Urothelium cell line (cell line): ENCODE data around the gene MRPS33.
"Not testable (repeated sequence)": the region's sequence is repeated elsewhere in the genome, so short reads cannot be mapped to it uniquely, and the experiment has no call there.

Source experiments
- DNase-seq: peaks from one replicate; pipeline ENCODE4 v3.0.0; 2011; ENCODE audit warnings: low spot score, mixed read lengths
- FAIRE-seq: peaks from 2 replicates; lab custom pipeline; 2011; peaks lifted over from hg19 to GRCh38; lab: Jason Lieb, UNC

Gene MRPS33

GRCh38 chr7:141014524-141015395, at the start of gene MRPS33:
TSS of gene MRPS33 (minus strand) at chr7:141014952. CDS start at chr7:141010633, 4,319 bp downstream.
- DNase-seq (peak; percentile 94), FAIRE-seq (no peak)

- FAIRE-seq (no peak), DNase-seq (no peak)
Measured at GRCh38 chr7:141057788-141058187, 43.0 kb upstream of the MRPS33 start.

- DNase-seq (no peak), FAIRE-seq (no peak)
Measured at GRCh38 chr7:141055146-141055545, 40.4 kb upstream of the MRPS33 start.

GRCh38 chr7:141053626-141054025, 38.9 kb upstream of the MRPS33 start:
- no peak for DNase-seq
- no peak for FAIRE-seq

- FAIRE-seq (no peak), DNase-seq (no peak)
Measured at GRCh38 chr7:141045842-141046620, 31.3 kb upstream of the MRPS33 start.

- FAIRE-seq, result no peak
Measured at GRCh38 chr7:141045126-141045841, 30.5 kb upstream of the MRPS33 start.

GRCh38 chr7:141043616-141044015, 28.9 kb upstream of the MRPS33 start:
- FAIRE-seq, result no peak
- no peak for DNase-seq

More at GRCh38 chr7:141045126-141045841, 30.5 kb upstream of the MRPS33 start:
- no peak for DNase-seq

- no peak for DNase-seq
- no peak for FAIRE-seq
Measured at GRCh38 chr7:141042222-141043193, 27.8 kb upstream of the MRPS33 start.

- no peak for DNase-seq
- FAIRE-seq, result no peak
Measured at GRCh38 chr7:141039376-141039775, 24.6 kb upstream of the MRPS33 start.

- not testable (repeated sequence) for FAIRE-seq, DNase-seq
Measured at GRCh38 chr7:141038100-141038499, 23.3 kb upstream of the MRPS33 start.

GRCh38 chr7:141032539-141033323, 18.0 kb upstream of the MRPS33 start:
- not testable (repeated sequence) for FAIRE-seq

GRCh38 chr7:141028767-141029166, 14.0 kb upstream of the MRPS33 start:
- FAIRE-seq (no peak), DNase-seq (no peak)

More at GRCh38 chr7:141032539-141033323, 18.0 kb upstream of the MRPS33 start:
- not testable (repeated sequence) for DNase-seq

GRCh38 chr7:141027043-141027442, 12.3 kb upstream of the MRPS33 start:
- DNase-seq, result no peak
- no peak for FAIRE-seq

GRCh38 chr7:141024668-141025067, 9.9 kb upstream of the MRPS33 start:
- DNase-seq, result no peak
- no peak for FAIRE-seq

- FAIRE-seq (no peak), DNase-seq (no peak)
Measured at GRCh38 chr7:141023295-141023694, 8.5 kb upstream of the MRPS33 start.

- no peak for DNase-seq
- no peak for FAIRE-seq
Measured at GRCh38 chr7:141017555-141017954, 2.8 kb upstream of the MRPS33 start.

- DNase-seq (no peak), FAIRE-seq (no peak)
Measured at GRCh38 chr7:141016349-141016748, 1.6 kb upstream of the MRPS33 start.

GRCh38 chr7:141014125-141014523, 628 bp downstream of the MRPS33 start:
- FAIRE-seq (no peak), DNase-seq (no peak)

GRCh38 chr7:141013345-141013715, 1.4 kb downstream of the MRPS33 start:
- FAIRE-seq, result no peak

More at GRCh38 chr7:141013345-141013715, 1.4 kb downstream of the MRPS33 start:
- no peak for DNase-seq
